HG02571 (cell line): ENCODE measurements around the gene HIVEP2.

Experiments
- ATAC-seq: cut with Tn5 transposase; IDR thresholded peaks from one replicate; pipeline ENCODE4 v1.9.1; 2021; ENCODE audit warnings: mild to moderate bottlenecking, moderate library complexity; ENCODE audit not compliant: unreplicated experiment

Gene HIVEP2

GRCh38 chr6:142867988-142868812, 76.8 kb downstream of the HIVEP2 start:
- ATAC-seq, result no peak

GRCh38 chr6:142867355-142867801, 77.6 kb downstream of the HIVEP2 start:
- ATAC-seq, result no peak

DNA sequence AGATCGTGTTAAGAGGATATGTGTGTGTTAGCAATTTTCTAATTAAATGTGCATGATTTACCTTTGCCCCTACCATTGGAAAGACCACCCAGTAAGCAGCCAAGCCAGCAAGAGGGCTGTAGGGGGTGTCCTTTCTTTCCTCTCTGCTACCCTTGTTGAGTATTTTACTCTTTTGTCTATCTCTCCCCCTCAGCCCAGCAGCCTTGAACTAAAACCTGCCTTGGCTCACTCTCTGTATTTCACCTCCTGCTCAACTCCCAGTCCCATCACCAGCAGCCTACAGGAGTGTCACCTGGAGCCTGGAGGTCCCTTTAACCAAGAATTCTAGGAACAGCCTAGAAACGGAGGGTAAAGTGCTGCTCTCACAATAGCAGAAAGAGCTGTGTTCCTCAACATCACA, 81.0 kb downstream of the HIVEP2 start:
- ATAC-seq, result no peak

GRCh38 chr6:142861711-142862110, 83.3 kb downstream of the HIVEP2 start:
- ATAC-seq, result no peak

DNA sequence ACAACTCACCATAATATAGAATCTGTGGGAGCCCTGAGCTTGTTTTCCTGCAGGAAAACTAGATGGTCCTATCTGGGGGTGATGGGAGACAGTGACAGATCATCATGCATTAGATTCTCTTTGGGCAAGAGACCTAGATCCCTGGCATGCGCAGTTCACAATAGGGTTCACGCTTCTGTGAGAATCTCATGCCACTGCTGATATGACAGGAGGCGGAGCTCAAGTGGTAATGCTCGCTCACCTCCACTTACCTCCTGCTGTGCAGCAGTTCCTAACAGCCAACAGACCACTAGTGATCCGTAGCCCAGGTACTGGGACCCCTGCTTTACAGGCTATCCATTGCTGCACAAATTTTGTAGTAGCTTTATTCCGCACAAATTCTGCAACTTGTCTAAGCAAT, 84.5 kb downstream of the HIVEP2 start:
- no peak for ATAC-seq

GRCh38 chr6:142857796-142858555, 87.0 kb downstream of the HIVEP2 start:
- ATAC-seq, result peak; percentile 23

DNA sequence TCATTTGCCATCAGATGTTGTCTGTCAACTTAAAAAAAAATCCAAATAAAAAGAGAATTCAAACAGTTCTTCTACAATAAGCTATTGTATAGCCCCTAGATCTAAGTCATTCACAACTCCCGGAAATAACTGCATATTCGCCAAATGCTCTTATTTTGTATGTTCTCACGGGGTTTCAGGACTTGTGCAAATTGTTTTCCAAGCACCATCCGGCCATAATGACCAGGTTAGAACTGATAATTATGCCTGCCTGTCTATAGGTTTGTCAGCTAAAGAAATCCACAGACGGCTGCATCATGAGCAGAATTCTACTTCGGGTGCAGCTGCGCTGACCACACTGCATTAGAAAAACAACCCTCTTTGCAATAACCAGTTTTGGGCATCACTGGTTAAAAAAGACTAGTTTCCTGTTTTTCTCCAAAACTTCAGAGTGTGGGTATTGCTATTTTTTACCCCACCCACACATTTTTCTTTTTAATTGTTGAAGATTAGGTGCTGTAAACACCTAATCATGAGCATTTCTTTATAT, 87.7 kb downstream of the HIVEP2 start:
- peak; percentile 56 for ATAC-seq

DNA sequence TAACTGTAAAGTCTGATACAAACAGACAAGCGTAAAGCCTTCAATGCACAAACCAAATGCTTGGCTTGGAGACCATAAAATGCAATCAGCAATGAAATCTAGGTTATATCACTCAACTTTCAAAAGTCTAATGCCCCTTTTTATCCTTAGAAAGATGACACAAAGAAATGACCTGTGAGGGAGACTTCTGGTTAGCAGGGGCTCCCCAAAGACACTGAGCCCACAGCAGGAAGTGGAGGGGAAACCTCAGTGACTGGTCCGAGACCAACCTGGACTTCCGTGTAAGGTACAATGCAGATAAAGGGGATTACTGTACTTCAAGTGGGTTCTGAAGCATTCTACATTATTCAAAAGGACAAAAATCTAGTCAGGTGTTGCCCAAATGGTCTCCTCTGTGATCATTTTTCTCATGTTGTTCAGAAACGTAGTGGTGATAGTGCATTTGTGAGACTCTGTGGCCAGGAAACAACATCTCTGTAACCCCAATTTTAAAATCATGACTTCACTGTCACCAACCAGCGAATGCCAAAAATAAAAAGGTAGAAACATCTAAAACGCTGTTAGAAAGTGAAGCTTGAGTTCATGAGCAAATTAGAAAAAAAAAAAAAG, 88.2 kb downstream of the HIVEP2 start:
- ATAC-seq, result peak; percentile 50

DNA sequence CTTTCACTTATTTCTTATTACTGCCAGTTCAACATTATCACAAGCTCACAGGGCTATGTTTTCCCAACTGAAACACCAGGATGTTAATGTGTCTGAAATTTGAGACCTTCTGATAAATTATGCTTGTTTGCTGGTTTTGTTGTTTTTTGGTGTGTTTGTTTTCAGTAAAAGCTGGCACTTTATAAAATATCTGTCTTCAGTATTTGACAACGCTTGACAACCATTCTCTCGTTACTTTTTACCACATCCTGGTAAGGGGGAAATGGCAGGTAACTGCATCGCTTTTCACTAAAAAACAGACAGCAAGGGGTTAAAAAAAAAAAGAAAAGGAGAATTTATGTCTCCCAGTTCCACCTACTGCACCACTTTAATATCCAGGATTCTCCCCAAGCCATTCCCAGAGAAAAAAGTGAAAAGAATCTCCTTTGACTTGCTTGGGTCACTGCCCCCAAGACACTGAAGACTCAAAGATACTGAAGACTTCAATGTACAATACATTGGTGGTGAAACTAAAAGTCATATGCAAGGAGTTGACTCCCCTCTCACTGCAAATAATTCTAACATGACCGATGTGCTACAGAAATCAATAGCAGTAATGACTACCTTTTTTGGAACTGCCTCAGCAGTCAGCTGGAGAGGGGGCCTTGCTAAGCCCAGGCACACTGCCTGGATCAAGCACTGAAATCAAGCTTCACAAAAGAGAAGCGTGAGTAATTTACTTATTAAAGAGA, 88.9 kb downstream of the HIVEP2 start:
- ATAC-seq, result no peak

GRCh38 chr6:142854589-142855488, 90.1 kb downstream of the HIVEP2 start:
- ATAC-seq, result no peak

GRCh38 chr6:142853244-142854180, 91.5 kb downstream of the HIVEP2 start:
- ATAC-seq, result no peak

GRCh38 chr6:142851601-142852000, 93.4 kb downstream of the HIVEP2 start:
- no peak for ATAC-seq

- no peak for ATAC-seq
Measured at GRCh38 chr6:142850679-142851423, 94.1 kb downstream of the HIVEP2 start.

GRCh38 chr6:142848976-142849375, 96.0 kb downstream of the HIVEP2 start:
- ATAC-seq, result no peak

DNA sequence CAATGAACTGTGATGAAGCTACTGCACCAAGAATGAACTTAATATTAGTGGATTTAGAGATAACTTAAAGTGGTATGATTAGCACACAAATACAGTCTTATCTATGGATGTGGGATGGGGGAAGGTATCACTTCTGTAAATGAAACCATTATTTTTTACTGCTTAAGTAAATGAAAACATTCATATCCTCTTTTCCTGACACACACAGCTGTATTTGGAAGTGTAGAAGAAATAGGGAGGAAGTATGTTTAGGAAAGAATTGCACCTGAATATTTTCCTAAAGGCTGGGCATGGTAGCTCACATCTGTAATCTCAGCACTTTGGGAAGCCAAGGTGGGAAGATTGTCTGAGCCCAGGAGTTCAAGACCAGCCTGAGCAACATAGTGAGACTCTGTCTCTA, 96.8 kb downstream of the HIVEP2 start:
- no peak for ATAC-seq

- ATAC-seq, result no peak
Measured at GRCh38 chr6:142846883-142847287, 98.1 kb downstream of the HIVEP2 start.

DNA sequence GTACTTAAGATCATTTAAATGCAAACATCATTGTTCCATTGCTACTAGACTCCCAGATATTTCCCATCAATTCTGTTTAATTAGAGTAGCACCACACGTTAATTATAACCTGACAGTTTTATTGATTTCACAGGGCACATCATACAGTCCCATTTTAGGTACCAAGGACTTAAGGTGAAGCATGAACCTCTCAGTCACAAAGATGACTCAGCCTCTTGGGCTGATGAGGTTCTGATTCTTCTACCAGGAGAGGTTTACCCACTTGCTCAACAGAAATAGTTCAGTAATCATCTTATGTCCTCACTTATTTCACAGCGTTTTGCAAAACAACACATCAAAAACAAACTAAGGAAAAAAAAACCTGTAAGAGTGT, 98.5 kb downstream of the HIVEP2 start:
- no peak for ATAC-seq
